GM11168 (cell line): Measurements from ENCODE around the gene TMEM141.

Source experiments
- in situ Hi-C: fragments of 300-500 bp; cut with MboI; formaldehyde crosslinking; loops from one replicate; pipeline ENCODE4 v1.12.0; 2022; ENCODE audit warnings: low sequenced_read_pairs; ENCODE audit not compliant: unreplicated experiment

Gene TMEM141

GRCh38 chr9:136769710-136770191 lies 21.4 kb upstream of the TMEM141 start:
- in situ Hi-C loops: no loop called here

GRCh38 chr9:136771907-136772415 lies 19.2 kb upstream of the TMEM141 start:
- in situ Hi-C loops: no loop called here

DNA sequence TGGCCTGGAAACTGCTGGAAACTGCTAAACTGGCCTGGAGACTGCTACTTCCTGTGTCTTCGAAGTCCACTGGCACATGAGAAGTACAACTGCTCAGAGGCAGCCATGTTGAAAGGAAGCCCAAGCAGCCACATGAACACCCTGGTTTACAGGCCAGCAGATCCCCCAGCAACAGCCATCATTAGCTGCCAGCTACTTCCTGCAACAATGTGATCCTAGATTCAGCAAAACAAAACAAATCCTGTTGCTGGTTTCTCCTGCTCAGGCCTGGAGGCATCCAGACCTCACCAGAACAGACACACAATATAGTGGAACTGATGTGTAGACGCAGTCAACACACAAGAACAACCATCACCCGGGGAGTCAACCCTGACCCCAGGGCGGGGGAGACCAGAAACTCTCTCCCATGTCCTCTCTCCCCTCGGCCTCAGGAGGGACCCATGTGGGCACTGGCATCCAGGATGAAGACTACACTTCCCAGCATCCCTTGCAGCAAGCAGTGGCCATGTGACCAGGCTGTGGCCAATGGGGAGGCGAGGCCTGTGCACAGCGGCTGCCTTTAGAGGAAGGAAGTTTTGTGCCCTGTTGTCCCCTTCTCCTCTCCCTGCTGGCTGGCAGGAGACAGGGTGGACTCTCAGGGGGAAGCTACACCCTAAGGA lies 17.6 kb upstream of the TMEM141 start:
- in situ Hi-C loops: no loop called here

DNA sequence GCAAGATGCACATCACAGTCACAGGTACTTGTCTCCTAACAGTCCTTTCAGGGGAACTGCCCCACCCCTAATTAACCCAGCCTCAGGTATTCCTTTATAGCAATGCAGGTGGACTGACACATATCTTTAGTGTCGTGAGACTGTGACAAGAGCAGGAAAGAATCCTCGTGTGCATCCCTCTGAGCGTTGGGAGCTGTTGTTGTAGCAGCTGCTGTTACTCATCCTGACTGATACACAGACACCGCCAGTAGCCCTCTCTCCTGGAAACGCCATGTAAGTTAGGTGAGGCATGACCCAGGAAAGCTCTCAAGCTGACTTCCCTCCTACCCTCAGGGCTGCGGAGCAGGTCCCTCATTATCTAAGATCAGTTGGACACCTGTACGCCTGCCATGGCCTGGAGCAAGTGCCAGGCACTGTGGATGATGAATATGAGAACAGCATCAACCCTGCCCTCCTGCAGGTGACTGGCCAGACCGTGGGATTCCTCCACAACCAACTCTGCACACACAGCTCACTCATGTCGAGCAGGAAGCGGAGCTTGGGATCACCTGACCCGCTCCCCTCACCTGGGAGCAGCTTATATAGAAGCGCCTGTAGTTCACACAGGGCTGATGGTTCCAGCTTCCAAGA lies 16.6 kb upstream of the TMEM141 start:
- in situ Hi-C loops: no loop called here

DNA sequence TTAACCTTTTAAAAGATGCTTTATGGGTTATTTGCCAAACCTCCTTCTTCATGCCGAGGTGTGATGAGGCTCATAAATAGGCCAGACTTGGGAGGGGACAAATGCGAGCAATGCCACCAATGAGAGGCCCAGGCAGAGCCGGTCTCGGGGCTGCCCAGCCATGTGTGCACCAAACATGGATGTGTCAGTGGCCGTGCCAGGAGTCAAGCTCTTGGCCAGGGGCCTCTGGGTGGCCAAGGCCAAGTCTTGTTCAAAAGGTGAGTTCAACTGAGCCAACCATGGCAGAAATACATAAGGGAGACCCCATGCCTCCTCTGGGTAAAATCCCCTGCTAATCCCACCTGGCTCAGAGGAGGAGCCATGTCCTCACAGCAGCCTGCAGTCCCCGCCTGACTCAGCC lies 16.0 kb upstream of the TMEM141 start:
- in situ Hi-C loops: no loop called here

DNA sequence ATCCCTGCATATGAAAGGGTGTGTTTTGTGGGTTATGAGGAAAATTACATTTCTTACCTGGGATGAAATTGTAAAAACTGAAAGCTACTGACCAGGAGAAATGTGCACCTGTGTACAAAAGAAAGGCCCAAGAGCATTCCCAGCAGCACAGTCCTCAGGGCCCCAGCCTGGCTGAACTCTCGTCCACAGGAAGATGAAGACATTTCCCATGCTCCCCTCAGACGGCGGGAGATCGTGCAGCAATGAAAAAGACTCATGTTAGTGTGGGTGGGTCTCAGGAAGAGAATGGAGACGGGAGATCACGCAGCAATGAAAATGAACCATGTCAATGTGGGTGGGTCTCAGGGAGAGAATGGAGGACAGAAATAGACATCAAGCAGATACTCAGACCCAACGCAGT lies 14.2 kb upstream of the TMEM141 start:
- in situ Hi-C loops: no loop called here

DNA sequence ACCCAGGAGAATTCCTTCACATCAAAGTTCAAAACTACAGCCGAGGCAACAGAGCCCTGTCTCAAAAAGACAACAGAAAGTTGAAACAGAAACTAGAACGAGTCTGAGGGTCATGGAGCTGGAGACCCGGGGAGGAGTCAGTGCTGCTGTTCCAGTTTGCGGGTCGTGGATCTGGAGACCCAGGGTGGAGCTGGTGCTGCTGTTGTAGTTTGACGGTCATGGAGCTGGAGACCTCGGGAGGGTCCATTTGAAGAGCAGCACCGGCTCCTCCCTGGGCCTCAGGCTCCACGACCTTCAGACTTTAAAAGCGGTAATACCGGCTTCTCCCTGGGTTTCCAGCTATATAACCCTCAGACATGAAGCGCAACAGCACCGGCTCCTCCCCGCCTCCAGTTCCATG lies 13.8 kb upstream of the TMEM141 start:
- in situ Hi-C loops: no loop called here

GRCh38 chr9:136779808-136780207 lies 11.3 kb upstream of the TMEM141 start:
- in situ Hi-C loops: loop anchor here (10.0 kb wide), 1 partner anchor 255 kb away; the partner anchor contains the start of gene FUT7

GRCh38 chr9:136782452-136782851 lies 8.7 kb upstream of the TMEM141 start:
- in situ Hi-C loops: loop anchor here (10.0 kb wide), 1 partner anchor 252 kb away; the partner anchor contains the start of gene FUT7

DNA sequence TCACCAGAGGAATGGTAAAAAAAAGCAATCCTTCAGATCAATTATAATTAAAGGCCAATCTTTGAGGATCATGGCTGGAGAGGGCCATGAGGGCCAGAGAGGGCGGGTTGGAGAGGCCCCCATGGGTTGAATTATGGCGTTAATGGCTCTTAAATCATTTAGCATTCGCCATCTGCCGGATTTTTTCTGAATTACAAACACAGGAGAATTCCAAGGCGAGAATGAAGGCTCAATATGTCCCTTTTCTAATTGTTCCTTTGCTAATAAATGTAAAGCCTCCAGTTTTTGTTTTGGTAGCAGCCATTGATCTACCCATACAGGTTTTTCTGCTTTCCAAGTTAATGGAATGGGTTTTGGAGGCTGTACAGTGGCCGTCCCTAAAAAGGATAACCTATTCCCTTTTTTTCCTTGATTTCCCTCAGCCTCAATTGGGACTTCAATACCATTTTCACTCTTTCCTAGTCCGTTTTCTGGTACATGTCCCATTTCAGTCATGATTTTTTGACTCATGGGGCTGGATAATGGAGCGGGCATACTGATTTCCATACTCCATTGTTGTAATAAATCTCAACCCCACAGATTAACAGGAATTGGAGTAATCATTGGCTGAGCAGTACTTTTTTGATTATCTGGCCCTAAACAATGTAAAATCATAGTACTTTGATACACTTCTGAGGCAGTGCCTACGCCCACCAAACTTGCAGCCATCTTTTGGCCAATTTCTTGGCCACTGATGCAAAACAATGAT lies 6.7 kb upstream of the TMEM141 start:
- in situ Hi-C loops: loop anchor here (10.0 kb wide), 1 partner anchor 250 kb away; the partner anchor contains the start of gene FUT7

- in situ Hi-C loops: loop anchor here (10.0 kb wide), 1 partner anchor 250 kb away; the partner anchor contains the start of gene FUT7
Observed at GRCh38 chr9:136784997-136785361, 6.2 kb upstream of the TMEM141 start.

- in situ Hi-C loops: loop anchor here (10.0 kb wide), 1 partner anchor 249 kb away; the partner anchor contains the start of gene FUT7
Observed at GRCh38 chr9:136785565-136786355, 5.4 kb upstream of the TMEM141 start.

- in situ Hi-C loops: loop anchor here (10.0 kb wide), 1 partner anchor 248 kb away; the partner anchor contains the start of gene FUT7
Observed at GRCh38 chr9:136786451-136786850, 4.7 kb upstream of the TMEM141 start.

GRCh38 chr9:136786983-136787382 lies 4.2 kb upstream of the TMEM141 start:
- in situ Hi-C loops: loop anchor here (10.0 kb wide), 1 partner anchor 248 kb away; the partner anchor contains the start of gene FUT7

GRCh38 chr9:136787690-136788400 lies 3.3 kb upstream of the TMEM141 start:
- in situ Hi-C loops: loop anchor here (10.0 kb wide), 1 partner anchor 247 kb away; the partner anchor contains the start of gene FUT7

GRCh38 chr9:136788644-136789522 lies 2.3 kb upstream of the TMEM141 start:
- in situ Hi-C loops: loop anchor here (10.0 kb wide), 1 partner anchor 246 kb away; the partner anchor contains the start of gene FUT7

DNA sequence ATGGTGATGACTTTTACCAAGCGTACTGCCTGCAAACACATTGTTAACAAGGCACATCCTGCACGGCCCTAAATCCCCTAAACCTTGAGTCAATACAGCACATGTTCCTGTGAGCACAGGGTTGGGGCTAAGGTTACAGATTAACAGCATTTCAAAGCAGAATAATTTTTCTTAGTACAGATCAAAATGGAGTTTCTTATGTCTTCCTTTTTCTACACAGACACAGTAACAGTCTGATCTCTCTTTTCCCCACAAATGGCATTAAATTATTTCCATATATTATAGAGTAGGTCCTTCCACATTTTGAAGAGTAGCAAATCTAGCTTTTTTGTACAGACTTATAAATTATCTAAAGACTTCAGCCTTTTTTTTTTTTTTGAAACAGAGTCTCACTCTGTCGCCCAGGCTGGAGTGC lies 1.6 kb upstream of the TMEM141 start:
- in situ Hi-C loops: loop anchor here (10.0 kb wide), 1 partner anchor 245 kb away; the partner anchor contains the start of gene FUT7
